ENCODE measurements around the gene HDHD5. TPM values are rescaled to one million over a fixed set of nuclear protein-coding genes. Genes with fewer than 3 reads are reported as not detected.

The HDHD5 gene
- total RNA-seq, 1 experiment from 2014 or later: 68.4 TPM

DNA sequence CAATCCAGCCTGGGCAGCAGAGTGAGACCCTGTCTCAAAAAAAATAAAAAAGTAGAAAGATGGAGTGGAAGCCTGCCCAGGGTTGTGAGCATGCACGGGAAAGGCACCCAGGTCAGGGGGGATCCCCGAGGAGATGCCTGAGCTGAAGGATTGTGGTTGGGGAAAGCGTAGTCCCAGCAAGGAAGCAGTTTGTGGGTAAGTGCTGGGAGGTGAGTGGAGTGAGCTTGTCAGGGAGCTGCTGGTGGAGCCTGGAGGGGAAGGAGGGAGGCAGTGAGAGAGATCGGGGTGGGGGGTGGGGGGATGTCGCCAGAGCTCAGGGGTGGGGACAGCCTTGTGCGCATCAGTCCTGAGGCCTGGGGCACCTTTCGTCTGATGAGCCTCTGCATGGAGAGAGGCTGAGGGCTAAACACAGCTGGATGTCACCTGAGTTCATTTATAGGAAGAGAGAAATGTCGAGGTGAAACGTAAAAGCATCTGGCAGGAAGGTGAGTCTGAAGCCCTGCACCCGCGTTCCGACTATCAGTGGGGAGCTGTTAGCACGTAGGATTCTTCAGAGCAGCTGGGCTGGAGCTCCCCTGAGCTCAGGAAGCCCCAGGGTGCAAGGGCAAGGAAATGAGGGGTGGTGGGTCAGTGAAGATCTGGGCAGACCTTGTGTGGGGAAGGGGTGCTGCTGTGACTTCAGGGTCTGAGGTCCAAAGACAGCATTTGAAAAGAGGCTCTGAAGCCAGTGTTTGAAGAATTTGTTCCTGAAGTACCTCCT lies 48.1 kb downstream of the HDHD5 start:
- no CpG with 5 or more reads among the region's 13 CpGs for WGBS (ENCODE audit: extremely low coverage, insufficient read length, low lambda C conversion rate)
- no peak overlapping the region for H4K91ac ChIP-seq (ENCODE audit: insufficient read length, low read depth, low read length)
- H4K20me1 ChIP-seq (ENCODE audit: control insufficient read depth, insufficient read depth, insufficient read length): no peaks in the 10 kb centered on the region

More for the DNA sequence above, 48.1 kb downstream of the HDHD5 start:
- Histone ChIP-seq H3K4ac (ENCODE audit: low read depth, low read length) (no peak overlapping the region), H2AFZ (ENCODE audit: low read length) (no peak overlapping the region), H3T11ph (ENCODE audit: low read length) (no peak overlapping the region), H3K23me2 (ENCODE audit: insufficient read length, low read depth, low read length, poor library complexity, severe bottlenecking) (no peaks in the 10 kb centered on the region), H3K27me3 (ENCODE audit: insufficient read depth, low read length) (no peaks in the 10 kb centered on the region), H2BK15ac (ENCODE audit: low read depth, low read length) (no peak overlapping the region), H3K56ac (ENCODE audit: insufficient read length, low read depth, low read length) (no peak overlapping the region), H2BK120ac (ENCODE audit: low read depth, low read length, poor library complexity, severe bottlenecking) (no peak overlapping the region), H3K14ac (ENCODE audit: insufficient read depth, low read length) (no peak overlapping the region), H3K18ac (ENCODE audit: insufficient read length, low read depth, low read length) (no peak overlapping the region), H3K4me2 (ENCODE audit: insufficient read depth, insufficient read length, low read length) (no peak overlapping the region), H3K9ac (ENCODE audit: extremely low read depth, insufficient read length, low read length) (no peak overlapping the region), H4K5ac (ENCODE audit: insufficient read length, low read depth, low read length) (no peak overlapping the region), H2AK5ac (ENCODE audit: insufficient read length, low read length) (no peak overlapping the region), H3K27ac (ENCODE audit: insufficient read length, low read depth, low read length) (no peak overlapping the region), H3K23ac (ENCODE audit: insufficient read length, low read depth, low read length) (no peak overlapping the region), H2BK12ac (ENCODE audit: insufficient read length, low read depth, low read length) (no peak overlapping the region), H2BK20ac (ENCODE audit: low read depth, low read length, poor library complexity, severe bottlenecking) (no peak overlapping the region), H3K4me1 (ENCODE audit: insufficient read depth, low read length) (no peaks in the 10 kb centered on the region), H3K79me2 (ENCODE audit: insufficient read depth, low read length) (no peaks in the 10 kb centered on the region), H4K8ac (replicated peaks; ENCODE audit: insufficient read length, low read depth, low read length) (no peak overlapping the region), H3K79me1 (ENCODE audit: insufficient read depth, low read depth, low read length, poor library complexity, severe bottlenecking) (no peaks in the 10 kb centered on the region), H2BK5ac (ENCODE audit: insufficient read length, low read length) (no peak overlapping the region), H3K9me3 (ENCODE audit: control insufficient read depth, low read depth, low read length) (no peaks in the 10 kb centered on the region)
- Mint-ChIP-seq H3K27me3 (ENCODE audit: low read depth) (no peaks in the 10 kb centered on the region), H3K4me1 (peaks cover 1 to 9% of the 10 kb centered on the region in 2 experiments; a peak in 3 of 4 replicates), H3K9me3 (no peaks in the 10 kb centered on the region; a peak in 1 of 5 replicates), H3K4me3 (no peak overlapping the region), H3K36me3 (ENCODE audit: insufficient read depth in 1 of 3, low read depth in 3 of 3) (peaks cover 2 to 9% (median 3%) of the 10 kb centered on the region in 3 experiments; a peak in 3 of 7 replicates), H3K27ac (peak overlapping the region; percentile 45 to 46 (median 45); a peak in 4 of 7 replicates)
- TF ChIP-seq, protein P1, sequence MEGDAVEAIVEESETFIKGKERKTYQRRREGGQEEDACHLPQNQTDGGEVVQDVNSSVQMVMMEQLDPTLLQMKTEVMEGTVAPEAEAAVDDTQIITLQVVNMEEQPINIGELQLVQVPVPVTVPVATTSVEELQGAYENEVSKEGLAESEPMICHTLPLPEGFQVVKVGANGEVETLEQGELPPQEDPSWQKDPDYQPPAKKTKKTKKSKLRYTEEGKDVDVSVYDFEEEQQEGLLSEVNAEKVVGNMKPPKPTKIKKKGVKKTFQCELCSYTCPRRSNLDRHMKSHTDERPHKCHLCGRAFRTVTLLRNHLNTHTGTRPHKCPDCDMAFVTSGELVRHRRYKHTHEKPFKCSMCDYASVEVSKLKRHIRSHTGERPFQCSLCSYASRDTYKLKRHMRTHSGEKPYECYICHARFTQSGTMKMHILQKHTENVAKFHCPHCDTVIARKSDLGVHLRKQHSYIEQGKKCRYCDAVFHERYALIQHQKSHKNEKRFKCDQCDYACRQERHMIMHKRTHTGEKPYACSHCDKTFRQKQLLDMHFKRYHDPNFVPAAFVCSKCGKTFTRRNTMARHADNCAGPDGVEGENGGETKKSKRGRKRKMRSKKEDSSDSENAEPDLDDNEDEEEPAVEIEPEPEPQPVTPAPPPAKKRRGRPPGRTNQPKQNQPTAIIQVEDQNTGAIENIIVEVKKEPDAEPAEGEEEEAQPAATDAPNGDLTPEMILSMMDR (conservative IDR thresholded peaks at IDR 0.05): no peak
- DNase-seq: no peak
